Chondrocyte (in vitro differentiated cells): ENCODE measurements around the gene PDE9A. TPM values are rescaled to one million over a fixed set of nuclear protein-coding genes. Genes with fewer than 3 reads are reported as not detected.

Experiments
- DNase-seq: peaks from one replicate; pipeline ENCODE4 v3.0.0; 2021; ENCODE audit warnings: mixed read lengths, low spot score
- H3K27ac Mint-ChIP-seq: one replicate; pipeline ENCODE4 v1.8.0; 2021; ENCODE audit warnings: mild to moderate bottlenecking, moderate library complexity, mixed read lengths; ENCODE audit not compliant: unreplicated experiment
- H3K27me3 Mint-ChIP-seq: 2 replicates; pipeline ENCODE4 v1.8.0; 2021; ENCODE audit warnings: low read depth, mixed read lengths
- H3K36me3 Mint-ChIP-seq: 2 replicates; pipeline ENCODE4 v1.8.0; 2021; ENCODE audit warnings: low read depth, mixed read lengths
- H3K4me1 Mint-ChIP-seq: 2 replicates; pipeline ENCODE4 v1.8.0; 2021; ENCODE audit warnings: low read depth, mild to moderate bottlenecking, mixed read lengths
- H3K4me3 Mint-ChIP-seq: one replicate; pipeline ENCODE4 v1.8.0; 2021; ENCODE audit warnings: mild to moderate bottlenecking, moderate library complexity, mixed read lengths; ENCODE audit not compliant: unreplicated experiment
- H3K9me3 Mint-ChIP-seq: 2 replicates; pipeline ENCODE4 v1.8.0; 2021; ENCODE audit warnings: low read depth, mixed read lengths
- total RNA-seq: library from RNA; stranded (reverse); gene quantifications from 3 replicates; pipeline ENCODE4 v1.2.1, GENCODE V29; 2021
- TF ChIP-seq, protein P1 (sequence below): fragments of 200-600 bp; sonication (generic); IDR thresholded peaks from 2 replicates; pipeline ENCODE4 v1.5.0; 2021; ENCODE audit warnings: antibody characterized with exemption, mild to moderate bottlenecking, moderate library complexity

Gene PDE9A
- total RNA-seq, 1 donor from 2014 or later = 0.60 TPM

DNA sequence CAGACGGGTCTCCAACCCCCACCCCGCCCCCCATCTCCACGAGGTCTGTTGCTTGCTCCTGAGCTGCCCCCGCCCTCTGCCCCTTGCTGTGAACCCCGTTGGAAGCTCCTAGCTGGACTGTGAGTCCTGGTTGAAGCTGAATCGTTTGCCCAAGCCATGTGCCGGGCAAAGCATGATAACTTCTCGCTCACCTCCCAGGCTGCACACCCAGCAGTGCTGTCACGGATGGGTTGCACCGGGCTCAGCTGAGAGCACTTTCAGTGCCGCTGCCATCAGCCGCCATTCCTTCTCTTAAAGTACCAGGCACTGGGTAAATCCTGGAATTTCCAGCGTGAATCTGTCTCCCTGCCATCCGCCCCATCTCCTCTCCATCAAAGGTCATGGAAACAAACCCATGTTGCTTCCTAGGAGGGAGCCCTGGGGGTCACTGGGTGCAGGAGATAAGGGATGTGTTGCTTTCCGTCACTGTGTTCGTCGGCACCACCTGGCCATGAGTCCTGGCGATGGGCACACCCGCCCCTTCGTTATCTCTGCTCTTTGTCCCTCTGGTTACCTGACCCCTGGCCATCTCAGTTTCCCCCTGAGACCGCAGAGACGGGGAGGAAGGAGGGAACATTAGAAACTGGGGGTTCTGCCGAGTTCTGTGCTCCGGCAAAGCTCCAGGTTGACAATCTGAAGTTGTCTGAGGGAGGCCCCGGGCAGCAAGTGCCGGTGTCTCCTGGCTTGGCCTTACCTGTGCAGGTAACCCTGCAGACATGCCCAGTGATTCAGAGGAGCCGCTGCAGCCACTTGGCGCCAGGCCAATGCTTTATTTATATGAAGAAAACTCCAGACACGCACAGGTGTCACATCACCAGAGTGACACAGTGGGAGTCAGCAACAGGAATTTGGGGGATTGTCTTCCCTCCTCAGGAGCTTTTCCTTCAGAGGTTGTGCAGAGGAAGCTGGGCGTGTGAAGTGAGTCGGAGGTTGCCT lies 2.7 kb downstream of the PDE9A start:
- H3K9me3 Mint-ChIP-seq = no peaks in the 10 kb centered on the region
- no peak for DNase-seq
- H3K27ac Mint-ChIP-seq = no peak overlapping the region
- H3K27me3 Mint-ChIP-seq = peaks cover 45% of the 10 kb centered on the region
- TF ChIP-seq, protein P1, sequence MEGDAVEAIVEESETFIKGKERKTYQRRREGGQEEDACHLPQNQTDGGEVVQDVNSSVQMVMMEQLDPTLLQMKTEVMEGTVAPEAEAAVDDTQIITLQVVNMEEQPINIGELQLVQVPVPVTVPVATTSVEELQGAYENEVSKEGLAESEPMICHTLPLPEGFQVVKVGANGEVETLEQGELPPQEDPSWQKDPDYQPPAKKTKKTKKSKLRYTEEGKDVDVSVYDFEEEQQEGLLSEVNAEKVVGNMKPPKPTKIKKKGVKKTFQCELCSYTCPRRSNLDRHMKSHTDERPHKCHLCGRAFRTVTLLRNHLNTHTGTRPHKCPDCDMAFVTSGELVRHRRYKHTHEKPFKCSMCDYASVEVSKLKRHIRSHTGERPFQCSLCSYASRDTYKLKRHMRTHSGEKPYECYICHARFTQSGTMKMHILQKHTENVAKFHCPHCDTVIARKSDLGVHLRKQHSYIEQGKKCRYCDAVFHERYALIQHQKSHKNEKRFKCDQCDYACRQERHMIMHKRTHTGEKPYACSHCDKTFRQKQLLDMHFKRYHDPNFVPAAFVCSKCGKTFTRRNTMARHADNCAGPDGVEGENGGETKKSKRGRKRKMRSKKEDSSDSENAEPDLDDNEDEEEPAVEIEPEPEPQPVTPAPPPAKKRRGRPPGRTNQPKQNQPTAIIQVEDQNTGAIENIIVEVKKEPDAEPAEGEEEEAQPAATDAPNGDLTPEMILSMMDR = no peak
- H3K4me3 Mint-ChIP-seq = no peak overlapping the region
- H3K36me3 Mint-ChIP-seq = no peaks in the 10 kb centered on the region
- H3K4me1 Mint-ChIP-seq = peaks cover 16% of the 10 kb centered on the region

DNA sequence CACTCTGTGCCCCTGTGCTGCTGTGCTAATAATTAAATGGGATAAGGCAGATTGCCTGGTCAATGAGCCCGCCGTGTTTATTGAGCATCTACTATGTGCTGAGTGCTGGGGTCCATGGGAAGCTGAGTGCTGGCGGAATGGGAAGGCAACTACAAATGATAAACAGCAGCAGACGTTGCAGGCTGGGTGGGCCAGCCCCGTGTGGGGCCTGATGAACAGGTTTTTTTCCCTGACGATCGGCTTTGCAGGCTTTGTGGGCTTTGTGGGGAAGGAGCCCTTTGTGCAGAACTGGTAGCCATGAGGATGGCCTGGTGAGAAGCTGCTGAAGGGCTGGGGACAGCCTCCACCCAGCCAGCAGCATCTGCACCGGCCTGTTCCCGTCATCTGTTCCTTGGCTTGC lies 3.5 kb downstream of the PDE9A start:
- Mint-ChIP-seq H3K9me3 (no peaks in the 10 kb centered on the region), H3K4me1 (peaks cover 16% of the 10 kb centered on the region), H3K27ac (no peak overlapping the region), H3K36me3 (no peaks in the 10 kb centered on the region), H3K27me3 (peaks cover 42% of the 10 kb centered on the region), H3K4me3 (no peak overlapping the region)
- no peak for DNase-seq
- TF ChIP-seq, protein P1 = no peak

DNA sequence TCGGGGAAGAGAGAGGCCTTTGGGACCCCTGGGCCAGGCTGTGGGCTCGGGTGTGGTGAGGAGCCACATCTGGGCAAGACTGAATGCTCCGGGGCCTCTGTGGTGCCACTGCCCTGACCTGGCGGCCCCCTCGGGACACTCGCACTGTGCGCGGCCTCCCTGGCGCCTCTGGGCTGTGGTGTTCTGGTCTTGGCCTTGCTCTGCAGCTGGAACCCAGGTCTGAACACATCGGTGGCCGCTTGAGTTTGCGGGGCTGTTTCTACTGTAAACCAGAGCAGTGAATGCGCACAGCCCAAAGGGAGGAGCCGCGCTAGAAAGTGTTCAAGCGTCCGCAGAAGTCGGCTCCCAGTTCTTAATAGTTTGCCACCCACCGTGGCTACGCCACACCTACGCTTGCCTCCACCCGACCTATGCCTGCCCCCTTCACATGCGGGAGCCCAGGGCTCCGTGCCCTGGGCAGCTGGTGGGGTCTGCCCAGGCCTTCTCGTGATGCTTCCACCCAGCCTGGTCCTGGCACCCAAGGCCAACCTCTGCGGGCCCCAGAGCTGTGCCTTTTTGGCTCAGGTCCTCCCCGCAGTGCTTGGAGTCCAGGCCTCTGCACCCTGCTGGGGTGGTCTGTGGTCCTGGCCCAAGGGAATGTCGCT lies 4.4 kb downstream of the PDE9A start:
- no peak overlapping the region for H3K4me3 Mint-ChIP-seq
- peaks cover 40% of the 10 kb centered on the region for H3K27me3 Mint-ChIP-seq
- no peaks in the 10 kb centered on the region for H3K36me3 Mint-ChIP-seq
- H3K4me1 Mint-ChIP-seq = peaks cover 13% of the 10 kb centered on the region
- H3K27ac Mint-ChIP-seq = no peak overlapping the region
- TF ChIP-seq, protein P1 = no peak
- no peak for DNase-seq
- no peaks in the 10 kb centered on the region for H3K9me3 Mint-ChIP-seq

DNA sequence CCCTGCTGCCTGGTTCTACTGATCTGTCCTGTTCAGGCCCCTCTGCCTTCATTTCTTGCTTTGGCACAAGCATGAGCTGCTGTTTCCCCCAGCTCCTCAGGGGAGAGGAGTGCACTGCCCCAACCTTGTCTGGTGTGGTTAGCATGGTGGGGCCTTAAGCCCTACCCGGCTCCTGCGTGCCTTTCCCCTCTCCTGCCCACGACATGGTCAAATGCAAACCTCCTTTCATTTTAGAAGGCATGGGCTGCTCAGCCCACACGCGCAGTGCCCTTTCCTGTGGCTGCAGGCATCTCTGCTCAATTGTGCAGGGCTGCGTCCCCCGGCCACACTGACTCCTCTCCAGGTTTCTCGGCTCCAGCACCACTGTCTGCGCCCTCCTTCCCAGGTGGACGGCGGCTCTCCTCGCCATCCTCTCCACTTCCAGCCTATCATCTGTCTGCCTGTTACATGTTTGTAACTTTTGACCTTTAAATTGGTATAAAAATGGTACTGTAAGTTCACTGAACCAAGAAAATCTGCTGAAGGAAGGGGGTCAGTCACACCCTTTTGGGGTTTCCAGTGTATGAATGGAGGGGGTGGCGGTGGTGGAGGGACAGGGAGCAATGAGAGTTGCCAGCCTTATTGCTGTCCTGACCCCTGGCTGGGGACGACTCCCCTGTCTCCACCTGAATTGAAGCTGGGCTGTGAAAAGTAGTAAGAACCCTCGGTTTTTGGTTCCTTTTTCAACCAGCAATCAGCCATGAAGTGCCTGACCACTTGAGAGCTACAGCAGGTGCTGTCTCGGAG lies 5.1 kb downstream of the PDE9A start:
- Mint-ChIP-seq H3K36me3 (no peaks in the 10 kb centered on the region), H3K9me3 (no peaks in the 10 kb centered on the region), H3K4me1 (peaks cover 9% of the 10 kb centered on the region), H3K4me3 (no peak overlapping the region), H3K27ac (no peak overlapping the region), H3K27me3 (peaks cover 38% of the 10 kb centered on the region)
- TF ChIP-seq, protein P1 = no peak
- DNase-seq = no peak
